ENCODE data around the gene TXNDC5. TPM values are rescaled to one million over a fixed set of nuclear protein-coding genes. Genes with fewer than 3 reads are reported as not detected.
"Not testable (repeated sequence)": the region's sequence is repeated elsewhere in the genome, so short reads cannot be mapped to it uniquely, and the experiment has no call there.

Gene TXNDC5
- total RNA-seq, 1 donor from 2014 or later, result 156 TPM

DNA sequence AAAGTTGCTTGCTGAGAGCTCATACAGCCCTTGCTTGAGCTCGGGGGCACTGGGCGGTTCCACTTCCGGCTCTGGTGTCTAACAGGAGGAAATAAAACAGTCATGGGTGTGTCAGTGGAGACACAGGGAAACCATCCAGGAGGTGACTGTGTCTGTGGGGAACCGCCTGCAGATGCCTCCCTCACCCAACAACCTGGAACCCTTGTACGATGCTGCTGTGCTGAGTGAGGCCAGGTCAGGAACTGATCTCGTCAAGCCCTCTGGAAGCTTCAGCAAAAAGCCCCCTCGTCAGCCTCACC lies 15.5 kb downstream of the TXNDC5 start:
- DNase-seq, result no peak

- no peak for DNase-seq
These were observed 16.1 kb downstream of the TXNDC5 start for GRCh38 chr6:7894262-7895124.

- no peak for DNase-seq
These were observed 17.2 kb downstream of the TXNDC5 start for GRCh38 chr6:7893342-7893741.

- not testable (repeated sequence) for DNase-seq
These were observed 18.2 kb downstream of the TXNDC5 start for GRCh38 chr6:7892367-7892766.

DNA sequence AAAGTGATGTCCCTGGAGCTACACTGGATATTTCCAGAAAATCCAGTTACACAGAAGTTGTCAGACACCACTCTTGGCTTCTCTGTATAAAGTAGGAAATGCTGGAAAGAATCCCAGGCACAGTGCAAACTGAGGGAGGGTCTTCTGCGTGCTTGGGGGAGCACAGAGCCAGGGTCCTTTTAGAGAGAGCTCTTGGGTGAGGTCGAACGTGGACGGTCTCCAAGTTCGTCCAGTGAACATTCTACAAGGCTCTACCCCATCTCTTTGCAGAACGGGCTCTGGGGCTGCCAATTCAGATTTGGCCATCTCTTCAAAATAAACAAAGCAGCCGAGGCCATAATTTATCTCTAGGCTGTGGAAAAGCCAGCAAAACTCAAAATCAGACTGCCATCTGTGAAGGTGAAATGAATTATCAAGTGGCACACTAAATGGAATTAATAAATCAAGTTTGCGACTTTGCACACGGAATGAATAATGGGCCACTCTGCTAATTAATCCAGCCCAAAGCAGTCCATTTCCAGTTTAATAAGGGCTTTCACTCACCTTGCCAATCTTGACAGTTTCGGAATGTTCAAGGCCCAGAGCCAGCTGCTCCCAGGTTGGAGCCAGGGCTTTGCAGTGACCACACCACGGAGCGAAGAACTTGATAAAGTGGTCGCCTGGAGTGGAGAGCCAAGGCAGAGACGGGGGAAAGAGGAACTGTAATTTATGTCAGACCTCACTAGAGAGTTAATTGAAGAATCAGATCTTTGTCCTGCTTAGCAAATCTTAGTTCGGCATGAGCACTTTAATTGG lies 19.3 kb downstream of the TXNDC5 start:
- no peak for DNase-seq

- DNase-seq, result no peak
These were observed 21.8 kb downstream of the TXNDC5 start for GRCh38 chr6:7888587-7889357.

DNA sequence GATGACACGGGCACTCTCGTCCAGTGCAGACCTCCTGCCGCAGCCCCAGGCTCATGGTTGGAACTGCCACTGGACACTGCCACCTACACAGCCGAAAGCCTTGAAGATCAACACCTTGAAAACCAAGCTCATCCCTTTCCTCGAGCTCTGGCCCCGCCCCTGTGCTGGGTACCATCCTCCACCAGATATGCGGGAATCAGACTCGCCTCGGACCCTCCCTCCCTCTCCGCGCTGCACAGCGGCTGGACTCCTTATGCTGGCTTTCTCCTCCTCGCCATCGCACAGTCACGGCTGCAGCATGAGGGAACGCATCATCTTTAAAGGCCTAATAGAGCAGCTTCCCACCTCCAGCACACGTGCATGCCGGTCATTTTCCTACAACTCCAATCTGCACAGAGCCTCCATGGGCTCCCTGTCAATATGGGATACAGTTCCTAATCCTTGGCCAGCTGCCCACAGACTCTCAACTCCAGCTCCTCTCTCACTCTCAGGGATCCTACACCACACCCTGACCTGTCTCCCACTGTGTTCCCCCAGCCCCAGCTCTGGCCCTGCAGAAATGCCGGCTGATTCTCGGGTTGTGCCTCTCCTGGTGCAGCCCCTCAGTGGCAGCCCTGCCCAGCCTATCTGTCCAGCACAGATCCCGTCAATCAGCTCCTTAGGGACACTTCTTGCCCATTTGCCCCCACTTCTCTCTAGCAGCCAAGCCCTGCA lies 23.2 kb downstream of the TXNDC5 start:
- DNase-seq, result no peak

GRCh38 chr6:7886132-7886531 lies 24.5 kb downstream of the TXNDC5 start:
- no peak for DNase-seq

DNA sequence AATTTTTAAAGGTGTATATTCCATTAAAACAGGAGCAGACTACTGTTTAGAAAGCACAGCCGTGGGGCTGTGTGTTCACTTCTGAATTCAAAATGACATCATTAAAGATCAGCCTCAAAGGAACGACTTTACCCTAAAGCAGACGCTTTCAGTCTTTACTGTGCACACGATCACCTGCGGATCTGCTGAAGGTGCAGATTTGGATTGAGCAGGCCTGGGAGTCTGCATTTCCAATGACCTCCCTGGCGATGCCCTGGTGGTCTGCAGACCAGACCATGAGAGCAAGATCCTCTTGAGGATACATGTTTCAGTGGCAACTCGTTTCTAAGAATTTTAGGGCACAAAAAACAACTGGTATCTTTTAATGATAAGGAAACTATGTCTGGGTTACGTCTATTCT lies 27.2 kb downstream of the TXNDC5 start:
- DNase-seq, result no peak

DNA sequence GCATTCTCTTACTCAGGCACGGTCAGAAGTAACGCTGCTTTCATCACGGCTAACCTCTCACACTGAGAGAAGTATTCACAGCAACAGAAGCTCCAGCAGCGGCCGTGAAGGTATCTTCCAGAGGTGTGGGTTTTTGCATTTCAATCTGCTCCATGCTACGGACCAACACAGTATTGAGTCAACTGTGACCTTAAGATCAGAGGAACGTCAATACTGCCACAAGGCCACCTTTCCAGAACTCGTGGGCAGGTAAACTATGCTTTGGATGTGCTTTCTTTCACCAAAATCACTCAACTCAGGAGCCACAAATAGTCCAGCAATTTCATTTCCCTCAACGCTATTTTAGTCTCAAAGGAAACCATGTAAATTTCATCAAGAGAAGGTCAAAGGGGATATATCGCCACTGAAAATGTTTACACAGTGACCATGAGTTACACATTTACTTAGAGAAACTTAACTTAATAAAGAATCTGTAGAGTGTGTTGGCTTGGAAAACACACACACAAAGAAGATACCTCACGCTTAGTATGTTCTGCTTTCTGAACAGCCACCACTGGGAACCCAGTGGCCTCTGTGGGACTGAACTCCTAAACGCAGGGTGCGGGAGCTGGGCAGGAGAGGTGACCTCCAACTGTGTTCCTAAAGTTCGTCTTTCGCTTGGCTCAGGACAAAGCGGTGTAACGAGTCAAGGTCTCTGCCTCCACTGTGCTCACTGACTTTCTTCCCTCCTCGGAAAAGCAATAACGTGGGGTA lies 27.9 kb downstream of the TXNDC5 start:
- no peak for DNase-seq

GRCh38 chr6:7881765-7882500 lies 28.7 kb downstream of the TXNDC5 start:
- no peak for DNase-seq

GRCh38 chr6:7880718-7881107 lies 29.9 kb downstream of the TXNDC5 start:
- no peak for DNase-seq

GRCh38 chr6:7879980-7880717 lies 30.4 kb downstream of the TXNDC5 start:
- no peak for DNase-seq

DNA sequence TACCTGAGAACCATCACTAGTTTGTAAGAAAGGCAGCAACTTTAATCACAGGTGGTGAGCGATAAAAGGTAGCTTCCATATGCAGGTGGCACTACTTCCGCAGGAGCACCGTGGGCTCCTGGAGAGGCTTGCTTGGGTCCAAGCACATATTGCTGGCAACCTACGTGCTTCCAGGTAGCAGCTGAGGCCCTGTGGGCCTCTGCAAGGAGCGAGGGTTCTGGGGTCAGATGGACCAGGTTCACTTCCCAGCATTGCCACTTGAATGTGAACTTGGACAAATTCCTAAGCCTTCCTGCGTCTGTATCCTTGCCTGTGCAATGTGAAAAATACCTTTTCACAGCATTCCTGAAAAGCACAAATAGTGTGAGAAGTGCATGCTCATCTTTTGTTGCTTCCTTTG lies 31.0 kb downstream of the TXNDC5 start:
- DNase-seq, result no peak

DNA sequence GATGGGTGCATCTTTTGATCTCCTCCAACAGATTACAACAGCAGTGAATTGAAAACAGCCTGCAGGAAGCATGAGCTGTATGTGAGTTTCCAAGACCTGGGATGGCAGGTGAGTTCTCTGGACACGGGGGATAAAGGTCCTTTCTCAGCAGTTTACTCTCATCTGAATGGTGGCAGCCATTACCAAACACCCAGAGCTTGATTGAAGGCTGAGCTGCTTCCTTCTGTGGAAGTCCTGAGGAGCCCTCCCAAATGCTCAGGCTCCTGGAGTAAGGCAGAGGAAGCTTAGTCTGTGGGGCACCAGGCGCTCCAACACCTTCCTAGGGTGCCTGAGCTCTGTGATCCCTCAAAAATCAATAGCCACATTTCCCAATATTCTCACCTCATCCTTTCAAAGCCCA lies 31.5 kb downstream of the TXNDC5 start:
- DNase-seq, result no peak

- peak; percentile 14 for DNase-seq
These were observed 32.1 kb downstream of the TXNDC5 start for GRCh38 chr6:7878401-7878964.

- DNase-seq, result no peak
These were observed 41.7 kb downstream of the TXNDC5 start for GRCh38 chr6:7868926-7869325.

DNA sequence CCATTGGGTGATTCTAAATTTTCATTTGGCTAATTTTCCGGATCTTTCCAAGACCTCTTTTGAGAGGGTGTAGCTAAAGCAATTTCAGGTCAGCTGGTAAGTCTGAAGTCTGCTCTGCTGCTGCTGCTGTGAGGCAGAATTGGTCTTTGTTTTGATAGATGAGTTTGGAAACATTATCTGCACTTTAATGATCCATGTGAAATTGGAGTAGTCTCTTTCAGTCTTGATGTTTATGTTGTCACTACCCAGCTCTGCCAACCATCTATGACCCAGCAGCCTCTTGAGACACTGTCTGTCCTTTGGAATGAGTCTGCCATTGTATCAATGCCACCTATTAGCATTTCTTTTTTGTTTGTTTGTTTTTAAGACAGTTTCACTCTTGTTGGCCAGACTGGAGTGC lies 44.1 kb downstream of the TXNDC5 start:
- no peak for DNase-seq

GRCh38 chr6:7865781-7866180 lies 44.8 kb downstream of the TXNDC5 start:
- no peak for DNase-seq

DNA sequence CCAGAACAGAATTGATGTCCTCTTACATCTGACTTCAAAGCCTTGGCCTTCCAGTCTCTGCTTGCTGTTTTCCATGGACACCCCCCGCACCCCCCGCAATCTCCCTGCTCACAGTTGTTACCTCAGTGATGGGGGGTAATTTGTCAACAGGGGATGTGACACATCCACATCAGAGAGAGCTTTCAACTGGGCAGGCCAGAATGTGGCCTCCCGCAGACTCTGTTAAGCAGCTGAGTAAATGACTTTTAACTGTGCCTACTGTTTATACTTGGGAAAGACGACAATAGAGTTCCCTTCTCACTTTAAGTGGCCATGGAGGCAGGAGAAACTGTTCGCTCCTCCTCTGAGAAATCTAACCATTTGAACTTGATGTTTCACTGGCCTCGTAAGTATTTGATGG lies 51.0 kb downstream of the TXNDC5 start:
- no peak for DNase-seq

Measured in tongue (tissue), 2 donors.